CD14-positive monocyte (primary cell): ENCODE measurements around the gene UGT1A9. TPM values are rescaled to one million over a fixed set of nuclear protein-coding genes. Genes with fewer than 3 reads are reported as not detected.

Experiments
- DNase-seq, 3 donors: peaks; one replicate each; pipeline ENCODE4 v3.0.0-alpha.2; 2011 to 2022
- H2AFZ ChIP-seq: 2 replicates; pipeline ENCODE4 v1.6.0; 2012; ENCODE audit warnings: mild to moderate bottlenecking, low read depth, low read length, inconsistent platforms; ENCODE audit not compliant: insufficient read depth, poor library complexity, severe bottlenecking
- H3K27ac ChIP-seq, 2 donors: 1 replicate in 1 of 2; 2 replicates in 1 of 2; pipeline ENCODE4 v1.5.1; 2012 to 2013; ENCODE audit warnings: low read length in 2 of 2, control low read depth in 1 of 2, inconsistent platforms in 1 of 2, low read depth in 1 of 2, mild to moderate bottlenecking in 1 of 2
- H3K27me3 ChIP-seq, 2 donors: one replicate each; pipeline versions ENCODE4 v1.6.0 to v1.6.1; 2011 to 2013; ENCODE audit warnings: low read length in 2 of 2; ENCODE audit not compliant: control insufficient read depth in 2 of 2, insufficient read depth in 2 of 2
- H3K36me3 ChIP-seq, 2 donors: replicated peaks in 1 of 2; 1 replicate in 1 of 2; 2 replicates in 1 of 2; pipeline versions ENCODE4 v1.5.1 to v1.6.1; 2012 to 2013; ENCODE audit warnings: low read length in 2 of 2, control low read depth in 1 of 2, inconsistent platforms in 1 of 2, mild to moderate bottlenecking in 1 of 2; ENCODE audit not compliant: insufficient read depth in 2 of 2, control insufficient read depth in 1 of 2
- H3K4me1 ChIP-seq, 2 donors: 1 replicate in 1 of 2; 2 replicates in 1 of 2; pipeline versions ENCODE4 v1.5.1 to v1.6.1; 2012 to 2013; ENCODE audit warnings: low read length in 2 of 2, control low read depth in 1 of 2, inconsistent platforms in 1 of 2, mild to moderate bottlenecking in 1 of 2, moderate library complexity in 1 of 2; ENCODE audit not compliant: insufficient read depth in 2 of 2, control insufficient read depth in 1 of 2
- H3K4me2 ChIP-seq: replicated peaks from 2 replicates; pipeline ENCODE3; 2012; ENCODE audit warnings: low read length, moderate library complexity, mild to moderate bottlenecking; ENCODE audit not compliant: poor library complexity, severe bottlenecking; ENCODE audit errors: extremely low read depth
- H3K4me3 ChIP-seq, 3 experiments: fragments of 200-600 bp in 1 of 3; sonication (generic) in 1 of 3; replicated peaks in 1 of 3; 1 replicate in 2 of 3; 2 replicates in 1 of 3; pipeline ENCODE4 v1.5.1; 2011 to 2013; ENCODE audit warnings: low read length in 3 of 3, mild to moderate bottlenecking in 3 of 3, control low read depth in 2 of 3, low read depth in 2 of 3, inconsistent platforms in 1 of 3, moderate library complexity in 1 of 3
- H3K79me2 ChIP-seq: 2 replicates; pipeline ENCODE4 v1.6.0; 2012; ENCODE audit warnings: mild to moderate bottlenecking, control low read depth, inconsistent platforms, low read length, moderate library complexity; ENCODE audit not compliant: insufficient read depth
- H3K9ac ChIP-seq: 2 replicates; pipeline ENCODE4 v1.6.0; 2017; ENCODE audit warnings: low read length, mild to moderate bottlenecking; ENCODE audit not compliant: insufficient read depth, poor library complexity, severe bottlenecking
- H3K9me3 ChIP-seq, 2 donors: replicated peaks in 1 of 2; 1 replicate in 1 of 2; 2 replicates in 1 of 2; pipeline versions ENCODE4 v1.5.1 to v1.6.1; 2012 to 2013; ENCODE audit warnings: low read length in 2 of 2, control low read depth in 1 of 2; ENCODE audit not compliant: control insufficient read depth in 1 of 2, insufficient read depth in 1 of 2
- H4K20me1 ChIP-seq: 2 replicates; pipeline ENCODE4 v1.6.0; 2012; ENCODE audit warnings: mild to moderate bottlenecking, low read length, control low read depth, moderate library complexity; ENCODE audit not compliant: insufficient read depth
- H3K27ac Mint-ChIP-seq, 7 donors: one replicate each; pipeline ENCODE4 v1.8.0; 2020; ENCODE audit warnings: mild to moderate bottlenecking in 7 of 7, mixed read lengths in 7 of 7, moderate library complexity in 6 of 7, inconsistent platforms in 2 of 7
- H3K27me3 Mint-ChIP-seq, 3 donors: one replicate each; pipeline ENCODE4 v1.8.0; 2021 to 2022; ENCODE audit warnings: low read depth in 3 of 3, mild to moderate bottlenecking in 3 of 3, mixed read lengths in 3 of 3, moderate library complexity in 3 of 3, inconsistent platforms in 1 of 3
- H3K36me3 Mint-ChIP-seq, 2 donors: one replicate each; pipeline ENCODE4 v1.8.0; 2020; ENCODE audit warnings: mixed read lengths in 2 of 2, inconsistent platforms in 1 of 2, mild to moderate bottlenecking in 1 of 2
- H3K4me1 Mint-ChIP-seq: one replicate; pipeline ENCODE4 v1.8.0; 2020; ENCODE audit warnings: mild to moderate bottlenecking, mixed read lengths
- H3K4me3 Mint-ChIP-seq, 2 donors: one replicate each; pipeline ENCODE4 v1.8.0; 2020; ENCODE audit warnings: mild to moderate bottlenecking in 2 of 2, mixed read lengths in 2 of 2, moderate library complexity in 1 of 2
- H3K9me3 Mint-ChIP-seq, 7 donors: one replicate each; pipeline ENCODE4 v1.8.0; 2020 to 2022; ENCODE audit warnings: mixed read lengths in 7 of 7, mild to moderate bottlenecking in 6 of 7, moderate library complexity in 6 of 7, inconsistent platforms in 2 of 7
- CTCF ChIP-seq: fragments of 200-600 bp; IDR thresholded peaks from one replicate; pipeline ENCODE4 v1.8.0; 2022; ENCODE audit warnings: antibody characterized with exemption, mild to moderate bottlenecking
- WGBS: methylation state at CpG from one replicate; pipeline ENCODE4 v1.1.5; 2013; ENCODE audit warnings: missing lambda C conversion rate; ENCODE audit not compliant: insufficient coverage; 5-methylcytosine and 5-hydroxymethylcytosine counted together
- intact Hi-C, 2 donors: fragments of 100-400 bp; cut with micrococcal nuclease; formaldehyde crosslinking; loops; one replicate each; pipeline versions ENCODE4 v1.15.0 to v1.15.1; 2023
- polyA plus RNA-seq, 3 donors: library from polyadenylated mRNA; depleted of rRNA in 1 of 3; unstranded in 2 of 3; stranded (reverse) in 1 of 3; fragments of 300-500 nt in 2 of 3; fragments of >200 nt in 1 of 3; fragmentation: Illumina TruSeq in 2 of 3; gene quantifications; 1 replicate in 2 of 3; 2 replicates in 1 of 3; pipeline ENCODE4 v1.2.3, GENCODE V29; 2012 to 2021

The UGT1A9 gene
- polyA plus RNA-seq, 3 donors: not detected

GRCh38 chr2:233714121-233714520 lies 42.4 kb downstream of the UGT1A9 start:
- Histone ChIP-seq H3K79me2 (no peaks in the 10 kb centered on the region), H3K9ac (no peak overlapping the region), H3K27me3 (no peaks in the 10 kb centered on the region), H2AFZ (no peak overlapping the region), H4K20me1 (no peaks in the 10 kb centered on the region), H3K9me3 (no peaks in the 10 kb centered on the region), H3K4me1 (no peaks in the 10 kb centered on the region), H3K4me2 (no peak overlapping the region), H3K4me3 (no peak overlapping the region), H3K27ac (no peak overlapping the region), H3K36me3 (no peaks in the 10 kb centered on the region)
- no peak for DNase-seq
- Mint-ChIP-seq H3K27me3 (peaks cover 2 to 10% (median 10%) of the 10 kb centered on the region in 3 donors), H3K9me3 (peaks cover 0 to 2% (median 0%) of the 10 kb centered on the region in 7 donors), H3K4me1 (no peaks in the 10 kb centered on the region), H3K36me3 (no peaks in the 10 kb centered on the region), H3K27ac (no peak overlapping the region), H3K4me3 (no peak overlapping the region)
- intact Hi-C loops: no loop called here
- 53% methylated on average over 2 of the region's 2 CpGs for WGBS
- TF ChIP-seq CTCF: no peak

GRCh38 chr2:233718552-233718951 lies 46.9 kb downstream of the UGT1A9 start, which contains the start of gene UGT1A4:
Gene UGT1A4, plus strand, starts transcription at chr2:233718736. Its CDS starts 85 bp downstream, at chr2:233718821.
- WGBS: 93% methylated on average over 7 of the region's 7 CpGs
- peaks cover 2 to 8% (median 5%) of the 10 kb centered on the region in 3 donors for H3K27me3 Mint-ChIP-seq

More at GRCh38 chr2:233718552-233718951, 46.9 kb downstream of the UGT1A9 start, which contains the start of gene UGT1A4:
- intact Hi-C loops: no loop called here
- H3K36me3 Mint-ChIP-seq: no peaks in the 10 kb centered on the region
- DNase-seq: no peak
- no peak within 1 kb of the TSS for H3K4me3 ChIP-seq
- H3K4me3 Mint-ChIP-seq: no peak within 1 kb of the TSS
- no peak within 1 kb of the TSS for H3K4me2 ChIP-seq
- H3K9me3 Mint-ChIP-seq: peaks cover 0 to 2% (median 0%) of the 10 kb centered on the region in 7 donors
- no peaks in the 10 kb centered on the region for H3K79me2 ChIP-seq
- no peaks in the 10 kb centered on the region for H4K20me1 ChIP-seq
- no peak within 1 kb of the TSS for H2AFZ ChIP-seq
- H3K27me3 ChIP-seq: no peaks in the 10 kb centered on the region
- no peak for TF ChIP-seq CTCF
- H3K9ac ChIP-seq: no peak within 1 kb of the TSS
- H3K4me1 Mint-ChIP-seq: no peaks in the 10 kb centered on the region
- H3K4me1 ChIP-seq: no peaks in the 10 kb centered on the region
- no peaks in the 10 kb centered on the region for H3K36me3 ChIP-seq
- H3K27ac ChIP-seq: no peak within 1 kb of the TSS
- H3K27ac Mint-ChIP-seq: no peak within 1 kb of the TSS
- H3K9me3 ChIP-seq: no peaks in the 10 kb centered on the region
